NCI-H187 (cell line): ENCODE measurements around the gene FSD1.

Experiments
- DNase-seq, 2 experiments: peaks; one replicate each; lab custom pipeline; 2025; lab: John Stamatoyannopoulos, UW

Gene FSD1

GRCh38 chr19:4365791-4366665, 61.6 kb downstream of the FSD1 start:
- no peak for DNase-seq

DNA sequence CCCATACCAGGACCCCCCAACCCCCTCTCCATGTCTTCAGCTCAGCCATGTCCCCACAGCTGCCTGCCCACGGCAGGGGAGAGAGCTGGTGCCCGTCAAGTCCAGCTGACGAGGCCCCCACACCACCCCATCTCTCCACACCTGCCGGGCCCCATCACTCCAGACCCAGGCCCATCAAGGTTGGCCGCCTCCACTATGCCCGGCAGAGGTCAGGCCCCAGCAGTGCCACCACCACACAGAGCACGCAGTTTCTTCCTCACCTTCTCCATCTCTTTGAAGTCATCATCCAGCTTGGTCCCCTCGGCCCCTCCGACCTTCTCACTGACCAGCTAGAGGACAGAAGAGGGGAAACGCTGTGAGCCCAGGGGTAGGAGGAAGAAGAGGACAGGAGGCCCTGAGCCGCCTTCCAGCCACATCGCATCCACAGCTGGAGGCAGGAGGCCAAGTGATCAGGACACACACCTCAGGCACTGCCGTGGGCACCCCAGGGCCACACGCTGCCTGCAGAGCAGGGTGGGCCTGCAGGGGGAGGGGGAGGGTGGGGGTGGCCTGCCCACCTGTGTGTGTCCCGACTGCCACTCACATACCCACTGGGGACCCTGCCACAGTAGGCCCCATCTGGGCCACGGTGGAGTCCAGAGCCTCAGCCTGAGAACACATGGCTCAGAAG, 62.4 kb downstream of the FSD1 start:
- no peak for DNase-seq

- DNase-seq, result no peak
These were observed 62.9 kb downstream of the FSD1 start for GRCh38 chr19:4367336-4367723.

- DNase-seq, result no peak
These were observed 63.4 kb downstream of the FSD1 start for GRCh38 chr19:4367781-4368127.

GRCh38 chr19:4368128-4368820, 63.9 kb downstream of the FSD1 start:
- DNase-seq, result no peak

DNA sequence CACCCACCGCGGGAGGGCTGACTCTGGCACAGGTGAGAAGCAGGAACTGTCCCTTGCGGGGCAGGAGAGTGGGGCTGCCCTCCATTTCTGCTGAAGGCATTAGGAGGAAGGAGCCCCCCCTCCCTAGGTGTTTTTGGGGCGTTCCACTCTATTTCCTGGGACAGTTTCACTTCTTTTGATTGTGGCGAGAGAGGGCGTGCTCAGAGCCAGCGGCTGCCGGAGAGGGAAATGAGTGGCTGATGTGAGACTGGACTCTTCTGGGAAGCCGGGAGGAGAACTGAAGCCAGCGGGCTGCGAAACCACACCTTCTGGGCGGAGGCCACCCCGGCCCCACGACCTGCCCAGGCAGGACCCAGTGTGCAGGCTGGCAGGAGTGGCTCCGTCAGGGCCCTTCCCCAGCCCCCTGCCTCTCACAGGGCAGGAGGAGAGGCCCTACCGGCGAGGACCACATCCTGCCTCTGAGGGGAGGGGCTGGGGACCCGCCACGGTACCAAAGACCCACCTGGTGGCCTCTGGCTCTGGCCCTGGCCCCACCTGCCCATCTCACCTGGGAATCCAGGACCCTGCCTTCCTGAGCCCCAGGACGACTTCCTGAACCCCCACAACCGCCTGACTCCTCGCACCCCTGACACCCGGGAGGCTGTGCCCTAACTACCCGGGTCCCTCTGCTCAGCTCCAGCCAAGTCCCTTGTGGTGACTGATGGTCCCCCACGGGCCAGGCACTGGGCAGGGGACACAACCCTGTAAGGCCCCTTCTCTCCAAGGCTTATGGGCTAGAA, 64.9 kb downstream of the FSD1 start:
- no peak for DNase-seq

DNA sequence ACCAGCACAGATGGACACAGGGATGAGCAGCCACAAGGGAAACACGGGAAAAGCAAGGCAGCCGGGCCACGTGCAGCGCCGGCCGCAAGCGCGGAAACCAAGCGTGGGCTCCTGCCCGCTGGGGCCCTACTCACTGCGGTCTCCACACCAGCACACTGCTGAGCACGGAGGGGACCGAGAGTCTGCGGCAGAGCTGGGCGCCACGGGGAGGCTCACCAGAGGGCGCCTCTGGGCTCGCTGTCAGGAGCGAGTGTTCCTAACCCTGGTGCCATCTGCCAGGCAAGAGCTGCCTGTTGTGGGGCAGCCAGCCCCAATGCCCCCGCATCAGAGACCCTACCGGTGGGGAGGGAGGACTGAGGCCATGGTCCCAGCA, 65.5 kb downstream of the FSD1 start:
- DNase-seq, result no peak

DNA sequence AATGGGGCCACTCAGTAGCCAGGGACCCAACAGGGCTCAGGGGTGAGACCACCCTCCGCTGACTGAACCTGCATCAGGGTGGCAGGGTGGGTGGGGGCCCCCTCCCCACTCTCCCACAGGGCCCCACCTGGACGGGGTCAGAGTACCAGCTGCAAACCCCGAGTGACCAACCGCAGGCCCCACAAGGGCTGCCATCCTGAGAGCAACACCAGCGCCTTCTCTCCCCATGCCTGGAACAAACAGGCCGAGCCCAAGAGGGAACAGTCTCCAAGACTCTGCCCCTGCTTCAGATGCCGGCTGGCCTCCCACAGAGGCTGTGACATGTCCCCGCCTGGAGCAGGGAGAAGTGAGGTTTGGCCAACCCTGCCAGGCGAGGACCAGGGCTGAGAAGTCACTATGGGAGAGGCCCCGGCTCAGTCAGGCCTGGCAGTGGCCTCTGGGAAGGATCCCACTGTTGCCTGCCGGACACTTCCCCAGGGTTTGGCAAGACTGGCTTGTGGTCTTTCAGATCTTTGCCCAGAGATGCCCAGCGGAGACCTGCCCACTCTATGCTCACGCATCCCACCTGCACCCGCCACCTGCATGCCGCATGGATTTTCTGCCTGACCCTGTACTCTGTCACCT, 66.1 kb downstream of the FSD1 start:
- DNase-seq, result no peak

DNA sequence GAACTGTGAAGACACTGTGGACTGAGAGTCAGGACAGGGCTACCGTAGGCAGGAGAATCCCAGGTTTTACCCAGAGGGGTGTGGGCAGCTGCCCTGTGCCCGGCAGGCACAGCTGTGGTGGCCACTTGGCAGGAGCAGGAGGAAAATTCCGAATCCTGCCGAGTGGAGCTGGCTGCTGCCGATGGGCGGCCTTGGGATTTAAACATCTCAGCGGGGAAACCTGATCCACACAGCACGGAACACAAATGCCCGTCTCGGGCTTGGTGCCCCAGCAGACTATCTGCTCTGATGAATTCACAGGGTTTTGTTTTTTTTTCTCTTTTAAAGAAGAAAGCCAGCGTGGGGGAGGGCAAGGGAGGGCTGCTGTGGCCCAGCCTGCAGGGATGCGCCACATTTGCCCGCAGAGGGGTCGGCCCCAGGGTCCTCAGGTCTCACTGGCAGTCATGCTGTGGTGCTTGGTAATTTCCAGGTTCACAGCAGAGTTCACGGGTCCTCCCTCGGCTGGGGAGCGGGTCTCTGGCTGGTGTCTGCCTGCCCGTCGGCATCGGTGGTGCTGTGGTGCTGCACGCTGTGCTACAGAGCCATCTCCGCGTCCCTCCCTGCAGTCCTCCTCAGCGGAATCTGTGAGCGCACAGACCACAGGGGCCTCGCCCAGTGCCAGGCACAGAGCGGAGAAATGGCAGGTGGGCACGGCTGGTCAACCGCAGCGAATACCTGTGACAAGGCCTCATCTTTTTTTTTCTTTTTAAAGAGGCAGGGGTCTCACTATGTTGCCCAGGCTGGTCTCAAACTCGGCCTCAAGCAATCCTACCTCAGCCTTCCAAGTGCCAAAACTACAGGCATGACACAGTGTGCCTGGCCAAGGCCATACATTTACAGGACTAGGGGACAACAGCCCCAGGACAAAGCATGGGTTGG, 67.1 kb downstream of the FSD1 start:
- no peak for DNase-seq

GRCh38 chr19:4372165-4373012, 68.0 kb downstream of the FSD1 start:
- DNase-seq, result no peak

GRCh38 chr19:4373013-4373367, 68.6 kb downstream of the FSD1 start:
- no peak for DNase-seq
